VCaP (cell line): Measurements from ENCODE around the gene PSRC1.

ENCODE experiments used
- H3K27ac ChIP-seq: fragments of 450-650 bp; 2 replicates; pipeline ENCODE4 v1.5.1; 2017
- CTCF ChIP-seq: fragments of 450-650 bp; conservative IDR thresholded peaks from 2 replicates; pipeline ENCODE4 v1.5.1; 2017; ENCODE audit warnings: mild to moderate bottlenecking, moderate library complexity

The PSRC1 gene

GRCh38 chr1:109250454-109251276 is 32.3 kb downstream of the PSRC1 start:
- H3K27ac ChIP-seq: no peak overlapping the region
- no peak for TF ChIP-seq CTCF

- no peak for TF ChIP-seq CTCF
Measured at GRCh38 chr1:109249654-109250401, 33.1 kb downstream of the PSRC1 start.

GRCh38 chr1:109248797-109249629 is 33.9 kb downstream of the PSRC1 start, which contains the start of gene CELSR2:
CELSR2 (plus strand) TSS chr1:109249539; CDS start chr1:109250080, 541 bp downstream.
- no peak for TF ChIP-seq CTCF
- H3K27ac ChIP-seq: peak within 1 kb of the TSS; percentile 64; the same call in 1 of the 2 replicates

More at GRCh38 chr1:109249654-109250401, 33.1 kb downstream of the PSRC1 start:
- peak overlapping the region; percentile 64; the same call in 1 of the 2 replicates for H3K27ac ChIP-seq

GRCh38 chr1:109248444-109248796 is 34.5 kb downstream of the PSRC1 start:
- no peak overlapping the region for H3K27ac ChIP-seq
- TF ChIP-seq CTCF: no peak

- TF ChIP-seq CTCF: no peak
- H3K27ac ChIP-seq: no peak overlapping the region
Measured at GRCh38 chr1:109247401-109248365, 35.3 kb downstream of the PSRC1 start.

- no peak overlapping the region for H3K27ac ChIP-seq
- TF ChIP-seq CTCF: no peak
Measured at GRCh38 chr1:109246141-109246551, 36.8 kb downstream of the PSRC1 start.
